GM12865 (cell line): ENCODE results near the gene KDELR1.

Source experiments
- DNase-seq: peaks from one replicate; pipeline ENCODE4 v3.0.0; 2010; ENCODE audit warnings: low read depth
- H3K4me3 ChIP-seq: 2 replicates; pipeline ENCODE4 v1.5.1; 2011; ENCODE audit warnings: mild to moderate bottlenecking, low read depth, low read length, control low read depth
- CTCF ChIP-seq: IDR thresholded peaks from 2 replicates; pipeline ENCODE4 v1.5.1; 2011; ENCODE audit warnings: low read length, control low read depth, low read depth, inconsistent platforms; ENCODE audit not compliant: insufficient read depth; ENCODE audit errors: missing control alignments

KDELR1 gene

GRCh38 chr19:48405850-48406249, 14.5 kb upstream of the KDELR1 start:
- TF ChIP-seq CTCF: no peak
- no peak overlapping the region for H3K4me3 ChIP-seq
- peak; percentile 63 for DNase-seq

DNA sequence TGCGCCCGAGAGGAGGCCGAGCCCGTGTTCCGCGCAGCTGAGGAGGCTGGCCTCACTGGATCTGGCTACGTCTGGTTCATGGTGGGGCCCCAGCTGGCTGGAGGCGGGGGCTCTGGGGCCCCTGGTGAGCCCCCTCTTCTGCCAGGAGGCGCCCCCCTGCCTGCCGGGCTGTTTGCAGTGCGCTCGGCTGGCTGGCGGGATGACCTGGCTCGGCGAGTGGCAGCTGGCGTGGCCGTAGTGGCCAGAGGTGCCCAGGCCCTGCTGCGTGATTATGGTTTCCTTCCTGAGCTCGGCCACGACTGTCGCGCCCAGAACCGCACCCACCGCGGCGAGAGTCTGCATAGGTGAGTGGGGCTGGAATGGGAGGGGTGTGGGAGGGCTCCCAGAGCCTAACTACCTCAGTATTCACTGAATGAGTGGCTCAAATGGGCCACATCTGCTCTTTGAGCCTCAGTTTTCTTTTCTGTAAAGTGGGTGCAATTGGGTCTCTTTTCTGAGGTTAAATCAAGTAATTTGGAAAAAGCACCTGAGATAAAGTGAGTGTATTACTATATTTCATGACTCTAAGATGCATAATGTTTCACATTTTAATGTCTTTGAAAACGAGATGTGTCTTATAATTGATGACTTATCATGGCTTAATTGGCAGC, 13.8 kb upstream of the KDELR1 start:
- H3K4me3 ChIP-seq: no peak overlapping the region
- no peak for DNase-seq
- TF ChIP-seq CTCF: no peak

DNA sequence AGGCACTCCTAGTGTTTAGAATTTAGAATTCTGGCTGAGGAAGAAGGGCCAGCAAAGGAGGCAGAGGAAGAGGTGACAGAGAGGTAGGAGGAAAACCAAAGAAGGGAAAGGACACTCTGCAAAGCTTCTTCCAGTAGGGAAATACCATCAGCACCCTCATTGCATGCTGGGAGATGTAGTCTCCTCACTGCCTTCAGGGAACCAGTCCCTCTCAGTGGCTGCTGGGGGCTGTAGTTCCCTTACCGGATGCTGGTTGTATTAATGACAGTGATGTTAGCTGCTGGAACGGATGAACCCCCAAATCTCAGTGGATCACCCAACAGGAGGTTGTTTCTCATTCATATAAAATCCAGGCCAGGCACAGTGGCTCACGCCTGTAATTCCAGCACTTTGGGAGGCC, 12.3 kb upstream of the KDELR1 start:
- DNase-seq: peak; percentile 84
- no peak for TF ChIP-seq CTCF
- H3K4me3 ChIP-seq: no peak overlapping the region

GRCh38 chr19:48401287-48401686, 9.9 kb upstream of the KDELR1 start:
- no peak overlapping the region for H3K4me3 ChIP-seq
- no peak for TF ChIP-seq CTCF
- DNase-seq: no peak

DNA sequence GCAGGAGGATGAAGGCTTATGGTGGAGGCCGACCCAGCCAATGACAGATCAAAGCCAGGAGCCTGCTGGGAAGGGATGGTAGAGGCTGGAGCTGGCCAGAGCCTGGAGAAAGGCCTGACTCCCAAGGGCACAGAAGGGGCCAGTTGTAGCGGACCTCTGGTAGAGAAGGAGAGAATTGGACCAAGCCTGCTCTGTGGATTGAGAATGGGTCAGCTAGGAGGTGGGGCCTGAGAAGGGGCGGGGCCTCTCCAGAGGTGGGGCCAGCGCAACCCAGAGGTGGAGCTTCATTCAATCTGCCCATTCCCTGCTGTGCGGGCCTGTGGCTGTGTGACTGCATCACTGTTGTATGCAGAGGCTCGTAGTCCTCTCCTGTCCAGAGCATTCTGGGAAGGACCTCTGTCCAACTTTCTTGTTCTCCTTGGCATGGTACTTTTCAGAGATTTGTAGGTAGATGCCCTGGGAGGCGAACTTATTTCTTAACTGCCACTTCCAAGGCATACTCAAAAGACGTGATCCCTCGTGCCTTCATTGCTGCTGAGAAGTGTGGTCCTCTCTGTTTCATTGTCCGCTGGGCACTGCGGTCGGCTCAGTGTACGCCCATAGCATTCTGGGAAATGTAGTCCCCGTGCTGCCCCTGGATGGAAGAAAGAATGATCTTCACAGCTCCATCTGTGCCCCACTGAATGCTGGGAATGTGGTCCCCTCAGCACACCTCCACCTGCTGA, 8.8 kb upstream of the KDELR1 start:
- TF ChIP-seq CTCF: no peak
- no peak overlapping the region for H3K4me3 ChIP-seq
- DNase-seq: no peak

DNA sequence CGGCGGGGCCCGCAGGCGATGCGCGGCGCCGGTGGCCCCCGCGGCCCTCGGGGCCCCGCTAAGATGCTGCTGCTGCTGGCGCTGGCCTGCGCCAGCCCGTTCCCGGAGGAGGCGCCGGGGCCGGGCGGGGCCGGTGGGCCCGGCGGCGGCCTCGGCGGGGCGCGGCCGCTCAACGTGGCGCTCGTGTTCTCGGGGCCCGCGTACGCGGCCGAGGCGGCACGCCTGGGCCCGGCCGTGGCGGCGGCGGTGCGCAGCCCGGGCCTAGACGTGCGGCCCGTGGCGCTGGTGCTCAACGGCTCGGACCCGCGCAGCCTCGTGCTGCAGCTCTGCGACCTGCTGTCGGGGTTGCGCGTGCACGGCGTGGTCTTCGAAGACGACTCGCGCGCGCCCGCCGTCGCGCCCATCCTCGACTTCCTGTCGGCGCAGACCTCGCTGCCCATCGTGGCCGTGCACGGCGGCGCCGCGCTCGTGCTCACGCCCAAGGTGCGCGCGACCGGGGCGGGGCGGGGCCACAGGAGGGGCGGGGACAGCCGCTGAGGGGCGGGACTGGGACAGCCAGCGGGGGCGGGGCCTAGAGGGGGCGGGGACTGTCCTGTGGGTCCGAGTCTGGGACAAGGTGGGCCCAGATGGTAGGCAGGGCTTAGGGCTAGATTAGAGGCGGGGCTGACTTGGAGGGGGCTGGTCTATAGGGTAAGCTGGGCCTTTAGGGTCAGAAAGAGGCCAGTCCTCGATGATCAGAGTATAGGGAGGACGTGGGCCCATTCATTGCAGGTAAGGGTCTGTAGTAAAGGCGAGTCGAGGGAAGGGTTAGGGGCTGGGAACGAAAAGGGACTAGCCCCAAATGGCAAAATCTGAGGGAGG, 7.3 kb upstream of the KDELR1 start:
- DNase-seq: peak; percentile 98
- peak overlapping the region; percentile 63 for H3K4me3 ChIP-seq
- TF ChIP-seq CTCF: no peak
